VCaP (cell line): Measurements from ENCODE around the gene LYL1.

Source experiments
- H3K27ac ChIP-seq: fragments of 450-650 bp; 2 replicates; pipeline ENCODE4 v1.5.1; 2017
- CTCF ChIP-seq: fragments of 450-650 bp; conservative IDR thresholded peaks from 2 replicates; pipeline ENCODE4 v1.5.1; 2017; ENCODE audit warnings: mild to moderate bottlenecking, moderate library complexity

The LYL1 gene

DNA sequence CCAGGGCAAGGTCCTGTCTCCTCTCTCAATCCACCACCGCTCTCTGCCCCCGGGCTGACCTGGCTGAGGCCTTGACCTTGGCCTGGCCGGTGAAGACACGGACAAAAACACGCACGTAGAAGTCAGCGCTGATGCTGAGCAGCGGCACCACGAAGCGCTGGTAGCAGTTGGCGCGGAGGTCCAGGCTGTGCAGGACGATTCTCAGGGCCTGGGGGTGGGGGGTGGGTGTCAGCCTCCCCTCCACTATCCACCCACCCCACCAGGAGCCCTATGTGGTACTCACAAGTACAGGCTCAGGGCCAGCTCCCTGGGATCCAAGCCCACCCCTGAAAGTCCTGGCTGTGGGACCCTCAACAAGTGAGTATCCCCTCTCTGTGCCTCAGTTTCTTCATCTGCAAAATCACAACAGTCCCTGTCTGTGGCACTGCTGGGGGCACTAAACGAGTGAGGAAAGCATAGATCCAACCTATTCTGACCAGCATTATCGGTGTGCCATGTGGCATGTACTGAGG, 7.5 kb upstream of the LYL1 start:
- no peak overlapping the region for H3K27ac ChIP-seq
- no peak for TF ChIP-seq CTCF

DNA sequence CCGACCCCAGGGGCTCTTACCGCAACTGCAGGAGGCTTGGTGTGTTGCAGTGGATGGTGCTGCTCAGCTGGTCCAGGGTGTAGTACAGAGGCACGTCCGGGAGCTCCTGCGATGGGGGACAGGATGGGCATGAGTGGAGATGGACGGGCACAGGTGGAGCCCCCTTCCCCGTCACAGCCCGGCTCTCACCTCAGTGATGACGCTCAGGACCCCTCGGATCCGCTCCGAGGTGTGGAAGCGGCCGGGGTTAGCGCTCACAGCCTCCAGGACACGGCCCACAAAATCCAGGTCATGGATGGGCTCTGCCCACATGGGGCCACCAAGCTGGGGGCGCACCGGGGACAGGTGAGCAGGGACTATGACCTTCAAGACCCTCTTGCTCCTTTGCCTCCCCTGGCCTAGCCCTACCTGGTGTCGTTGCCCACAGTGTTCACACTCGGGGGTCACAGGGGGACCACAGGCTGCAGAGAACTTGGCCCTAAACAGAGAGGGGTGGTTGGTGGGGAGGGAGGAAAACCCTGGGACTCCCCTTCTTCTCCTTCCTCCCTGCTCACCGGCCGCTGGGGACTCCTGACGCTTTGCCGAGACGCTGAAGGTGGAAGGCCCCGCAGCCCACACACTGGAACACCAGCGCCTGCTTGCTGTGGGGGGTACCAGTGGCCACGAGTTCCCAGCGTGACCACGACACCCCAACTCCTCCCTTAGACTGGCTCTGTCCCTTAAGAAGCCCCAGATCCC, 6.9 kb upstream of the LYL1 start:
- TF ChIP-seq CTCF = no peak
- no peak overlapping the region for H3K27ac ChIP-seq

- H3K27ac ChIP-seq = no peak overlapping the region
- TF ChIP-seq CTCF = 0 out of 2 replicates have a peak, but pooled peaks have one; percentile 4
These were observed 2.4 kb upstream of the LYL1 start for GRCh38 chr19:13104848-13105711.

GRCh38 chr19:13104360-13104847, 1.7 kb upstream of the LYL1 start:
- no peak overlapping the region for H3K27ac ChIP-seq
- TF ChIP-seq CTCF = peak; percentile 55

DNA sequence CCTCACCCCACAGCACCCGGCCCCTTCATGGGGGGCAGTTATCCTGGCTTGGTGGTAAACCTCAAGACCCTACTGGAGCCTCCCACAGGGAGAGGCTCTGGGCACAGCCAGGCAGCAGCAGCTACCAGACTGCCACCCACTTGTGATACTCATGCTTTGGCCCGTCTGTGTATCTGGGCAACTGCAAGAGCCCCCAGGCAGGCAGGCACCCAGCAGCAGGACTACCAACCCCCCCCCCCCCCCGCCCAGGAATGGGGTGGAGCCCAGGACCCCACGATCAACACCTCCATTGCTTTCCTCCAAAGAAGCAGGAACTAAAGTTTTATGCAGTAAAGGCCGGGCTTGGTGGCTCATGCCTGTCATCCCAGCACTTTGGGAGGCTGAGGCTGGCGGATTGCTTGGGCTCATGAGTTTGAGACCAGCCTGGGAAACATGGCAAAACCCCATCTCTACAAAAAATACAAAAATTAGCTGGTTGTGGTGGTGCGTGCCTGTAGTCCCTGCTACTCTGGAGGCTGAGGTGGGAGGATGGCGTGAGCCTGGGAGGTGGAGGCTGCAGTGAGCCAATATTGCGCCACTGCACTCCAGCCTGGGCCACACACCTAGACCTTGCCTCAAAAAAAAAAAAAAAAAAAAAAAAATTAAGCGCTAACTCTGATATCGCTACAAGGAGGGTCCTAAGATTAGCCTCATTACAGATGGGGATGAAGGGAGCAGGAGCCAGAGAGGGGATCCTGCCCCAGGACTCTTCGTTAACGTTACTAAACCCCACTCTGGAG, 1.1 kb upstream of the LYL1 start:
- no peak for TF ChIP-seq CTCF
- H3K27ac ChIP-seq = peak overlapping the region; percentile 78; the same call in 1 of the 2 replicates

GRCh38 chr19:13102416-13102665, 317 bp downstream of the LYL1 start:
- H3K27ac ChIP-seq = peak overlapping the region; percentile 78
- TF ChIP-seq CTCF = no peak
